H1 (cell line): ENCODE measurements around the gene FHAD1. TPM values are rescaled to one million over a fixed set of nuclear protein-coding genes. Genes with fewer than 3 reads are reported as not detected.

ENCODE experiments used
- CTCF ChIA-PET: fragments of 300-600 bp; sonication (Branson Sonifier 250); formaldehyde crosslinking; loops from one replicate; lab custom pipeline; 2021; ENCODE audit not compliant: partially characterized antibody; lab: Charles Lee
- POLR2A ChIA-PET: fragments of 300-600 bp; sonication (Branson Sonifier 250); formaldehyde crosslinking; loops from one replicate; lab custom pipeline; 2021; ENCODE audit warnings: inconsistent platforms; ENCODE audit not compliant: partially characterized antibody; lab: Charles Lee
- DNase-seq, 2 experiments: peaks; one replicate each; pipeline versions ENCODE4 v3.0.0 to v3.0.0-alpha.2; 2010 to 2022; ENCODE audit warnings: low spot score in 2 of 2, low read depth in 1 of 2, mixed read lengths in 1 of 2
- FAIRE-seq: peaks from 2 replicates; lab custom pipeline; 2011; peaks lifted over from hg19 to GRCh38; lab: Jason Lieb, UNC
- H2AFZ ChIP-seq: 2 replicates; pipeline ENCODE4 v1.8.1; 2012; ENCODE audit warnings: low read length, inconsistent platforms
- H2AK5ac ChIP-seq: 2 replicates; pipeline ENCODE4 v1.6.1; 2013; ENCODE audit warnings: low read depth, low read length
- H2BK120ac ChIP-seq: replicated peaks from 2 replicates; pipeline ENCODE3; 2013; ENCODE audit warnings: low read depth, low read length, inconsistent platforms
- H2BK12ac ChIP-seq: 2 replicates; pipeline ENCODE4 v1.6.1; 2013; ENCODE audit warnings: low read depth, low read length
- H2BK15ac ChIP-seq: 2 replicates; pipeline ENCODE4 v1.6.1; 2013; ENCODE audit warnings: low read length
- H2BK20ac ChIP-seq: 2 replicates; pipeline ENCODE4 v1.6.1; 2013; ENCODE audit warnings: low read length
- H2BK5ac ChIP-seq: 2 replicates; pipeline ENCODE4 v1.6.1; 2013; ENCODE audit warnings: low read depth, low read length
- H3K14ac ChIP-seq: 2 replicates; pipeline ENCODE4 v1.6.1; 2013; ENCODE audit warnings: inconsistent platforms; ENCODE audit not compliant: insufficient read length
- H3K18ac ChIP-seq: 2 replicates; pipeline ENCODE4 v1.6.1; 2013; ENCODE audit warnings: low read length; ENCODE audit errors: extremely low read depth
- H3K23ac ChIP-seq: 2 replicates; pipeline ENCODE4 v1.6.1; 2013; ENCODE audit warnings: inconsistent platforms; ENCODE audit not compliant: insufficient read length
- H3K23me2 ChIP-seq: 2 replicates; pipeline ENCODE4 v1.6.1; 2013; ENCODE audit warnings: low read depth, low read length
- H3K27ac ChIP-seq: 2 replicates; pipeline ENCODE4 v1.6.1; 2011; ENCODE audit warnings: low read depth, low read length, inconsistent platforms
- H3K27me3 ChIP-seq, 4 experiments: replicated peaks in 1 of 4; 1 replicate in 1 of 4; 2 replicates in 3 of 4; pipeline versions ENCODE4 v1.6.1 to v1.8.1; 2011 to 2013; ENCODE audit warnings: low read length in 3 of 4, mild to moderate bottlenecking in 3 of 4, inconsistent platforms in 2 of 4, mixed read lengths in 2 of 4, moderate library complexity in 1 of 4; ENCODE audit not compliant: control insufficient read depth in 3 of 4, insufficient read depth in 3 of 4; ENCODE audit errors: extremely low read depth in 1 of 4
- H3K36me3 ChIP-seq, 4 experiments: 2 replicates each; pipeline versions ENCODE4 v1.6.1 to v1.8.1; 2011 to 2013; ENCODE audit warnings: mild to moderate bottlenecking in 4 of 4, low read length in 3 of 4, moderate library complexity in 2 of 4, control low read depth in 1 of 4, inconsistent platforms in 1 of 4; ENCODE audit not compliant: insufficient read depth in 4 of 4, control insufficient read depth in 2 of 4
- H3K4ac ChIP-seq: replicated peaks from 2 replicates; pipeline ENCODE3; 2013; ENCODE audit warnings: low read length, low read depth, mixed read lengths, inconsistent platforms; ENCODE audit not compliant: insufficient read length
- H3K4me1 ChIP-seq, 4 experiments: replicated peaks in 1 of 4; 1 replicate in 1 of 4; 2 replicates in 3 of 4; pipeline versions ENCODE4 v1.6.1 to v1.8.1; 2011 to 2013; ENCODE audit warnings: low read length in 3 of 4, inconsistent platforms in 2 of 4, mixed read lengths in 1 of 4; ENCODE audit not compliant: insufficient read depth in 4 of 4, control insufficient read depth in 3 of 4
- H3K4me2 ChIP-seq, 2 experiments: 2 replicates each; pipeline versions ENCODE4 v1.6.1 to v1.8.1; 2011 to 2013; ENCODE audit warnings: low read depth in 2 of 2, low read length in 2 of 2, control low read depth in 1 of 2, inconsistent platforms in 1 of 2, mild to moderate bottlenecking in 1 of 2; ENCODE audit not compliant: insufficient read depth in 1 of 2
- H3K4me3 ChIP-seq, 4 experiments: fragments of 200-600, 300-600 bp in 1 of 4; sonication (generic), shearing (Covaris generic), sonication (Bioruptor Twin) in 1 of 4; 2 replicates each; pipeline versions ENCODE4 v1.5.1 to v1.8.1; 2011 to 2016; ENCODE audit warnings: low read length in 4 of 4, low read depth in 3 of 4, control low read depth in 2 of 4, inconsistent platforms in 2 of 4, mild to moderate bottlenecking in 2 of 4, mixed read lengths in 1 of 4, moderate library complexity in 1 of 4; ENCODE audit not compliant: insufficient read depth in 2 of 4; ENCODE audit errors: extremely low read depth in 1 of 4
- H3K56ac ChIP-seq: replicated peaks from 2 replicates; pipeline ENCODE3; 2013; ENCODE audit warnings: low read depth, mild to moderate bottlenecking, mixed read lengths, low read length, inconsistent platforms; ENCODE audit not compliant: insufficient read length
- H3K79me1 ChIP-seq: 2 replicates; pipeline ENCODE4 v1.6.1; 2013; ENCODE audit warnings: low read depth, low read length, control low read depth
- H3K79me2 ChIP-seq, 2 experiments: 2 replicates each; pipeline versions ENCODE4 v1.6.1 to v1.8.1; 2012 to 2013; ENCODE audit warnings: low read length in 2 of 2, mild to moderate bottlenecking in 2 of 2, inconsistent platforms in 1 of 2; ENCODE audit not compliant: insufficient read depth in 2 of 2, control insufficient read depth in 1 of 2
- H3K9ac ChIP-seq, 4 experiments: replicated peaks in 1 of 4; 1 replicate in 1 of 4; 2 replicates in 3 of 4; pipeline versions ENCODE4 v1.6.1 to v1.8.1; 2011 to 2013; ENCODE audit warnings: low read depth in 3 of 4, low read length in 3 of 4, control low read depth in 2 of 4, mild to moderate bottlenecking in 2 of 4, moderate library complexity in 2 of 4, inconsistent platforms in 1 of 4; ENCODE audit errors: extremely low read depth in 1 of 4
- H3K9me3 ChIP-seq, 2 experiments: 2 replicates each; pipeline versions ENCODE4 v1.6.1 to v1.8.1; 2012 to 2013; ENCODE audit warnings: mild to moderate bottlenecking in 2 of 2, moderate library complexity in 2 of 2, control low read depth in 1 of 2, inconsistent platforms in 1 of 2, low read depth in 1 of 2, low read length in 1 of 2, mixed read lengths in 1 of 2; ENCODE audit not compliant: insufficient read depth in 2 of 2
- H4K20me1 ChIP-seq, 2 experiments: replicated peaks in 1 of 2; 2 replicates each; pipeline versions ENCODE3 to v1.8.1; 2011 to 2013; ENCODE audit warnings: inconsistent platforms in 2 of 2, low read length in 2 of 2, mild to moderate bottlenecking in 1 of 2; ENCODE audit not compliant: insufficient read depth in 2 of 2, control insufficient read depth in 1 of 2
- H4K5ac ChIP-seq: 2 replicates; pipeline ENCODE4 v1.6.1; 2013; ENCODE audit warnings: low read length, low read depth, mixed read lengths, inconsistent platforms; ENCODE audit not compliant: insufficient read length
- H4K8ac ChIP-seq: 2 replicates; pipeline ENCODE4 v1.8.0; 2013; ENCODE audit warnings: mild to moderate bottlenecking, moderate library complexity, low read length, inconsistent platforms; ENCODE audit not compliant: insufficient read depth; ENCODE audit errors: extremely low read depth
- H4K91ac ChIP-seq: replicated peaks from 2 replicates; pipeline ENCODE3; 2013; ENCODE audit warnings: low read length, mixed read lengths, inconsistent platforms; ENCODE audit not compliant: insufficient read length
- ASH2L ChIP-seq: fragments of 200-600, 300-600 bp; sonication (generic); IDR thresholded peaks from one replicate; pipeline ENCODE4 v1.7.1; 2017; ENCODE audit warnings: low read length
- CBX5 ChIP-seq: fragments of 300-800, 300-1000 bp; sonication (generic); IDR thresholded peaks from 2 replicates; pipeline ENCODE4 v1.7.1; 2016; ENCODE audit warnings: antibody characterized with exemption, low read length, low read depth
- CEBPB ChIP-seq: IDR thresholded peaks from 2 replicates; pipeline ENCODE4 v1.6.1; 2012; ENCODE audit warnings: low read depth, low read length
- CHD2 ChIP-seq: IDR thresholded peaks from 2 replicates; pipeline ENCODE4 v1.6.1; 2012; ENCODE audit warnings: low read length, improper control_type of control experiment
- CREB1 ChIP-seq: IDR thresholded peaks from 2 replicates; pipeline ENCODE4 v1.6.1; 2012; ENCODE audit warnings: inconsistent platforms
- GABPA ChIP-seq: IDR thresholded peaks from 2 replicates; pipeline ENCODE4 v1.6.1; 2011; ENCODE audit warnings: mild to moderate bottlenecking, low read length, moderate library complexity, borderline replicate concordance; ENCODE audit not compliant: insufficient read depth
- JUND ChIP-seq: IDR thresholded peaks from 2 replicates; pipeline ENCODE4 v1.6.1; 2011; ENCODE audit warnings: mild to moderate bottlenecking, improper control_type of control experiment, low read length
- KDM4A ChIP-seq: IDR thresholded peaks from one replicate; pipeline ENCODE4 v1.7.1; 2012; ENCODE audit warnings: low read depth, mild to moderate bottlenecking, moderate library complexity, low read length, inconsistent platforms; ENCODE audit not compliant: severe bottlenecking
- MAX ChIP-seq: IDR thresholded peaks from 2 replicates; pipeline ENCODE4 v1.6.1; 2012; ENCODE audit warnings: inconsistent platforms
- POLR2AphosphoS5 ChIP-seq: IDR thresholded peaks from 2 replicates; pipeline ENCODE4 v1.6.1; 2011; ENCODE audit warnings: low read depth, low read length
- SAP30 ChIP-seq: fragments of 300-600 bp; sonication (generic); IDR thresholded peaks from 2 replicates; pipeline ENCODE4 v1.7.1; 2012; ENCODE audit warnings: low read length, moderate library complexity, mild to moderate bottlenecking, inconsistent platforms; ENCODE audit not compliant: insufficient read depth, insufficient replicate concordance
- SP4 ChIP-seq: IDR thresholded peaks from 2 replicates; pipeline ENCODE4 v1.6.1; 2012; ENCODE audit warnings: low read length, inconsistent platforms
- TAF1 ChIP-seq: IDR thresholded peaks from 2 replicates; pipeline ENCODE4 v1.6.1; 2011; ENCODE audit warnings: mild to moderate bottlenecking, low read depth, low read length
- TBP ChIP-seq: IDR thresholded peaks from 2 replicates; pipeline ENCODE4 v1.6.1; 2011; ENCODE audit warnings: low read depth, low read length, improper control_type of control experiment
- TCF12 ChIP-seq: IDR thresholded peaks from 2 replicates; pipeline ENCODE4 v1.6.1; 2011; ENCODE audit warnings: low read depth, mild to moderate bottlenecking, low read length
- YY1 ChIP-seq: IDR thresholded peaks from 2 replicates; pipeline ENCODE4 v1.6.1; 2011; ENCODE audit warnings: low read depth, mild to moderate bottlenecking, low read length
- ZNF274 ChIP-seq: IDR thresholded peaks from 2 replicates; pipeline ENCODE4 v1.7.0; 2012; ENCODE audit warnings: low read length, borderline replicate concordance; ENCODE audit errors: extremely low read depth
- WGBS, 2 experiments: shearing (Covaris generic) in 1 of 2; methylation state at CpG; one replicate each; pipeline versions ENCODE4 v1.1.6 to v1.1.7; 2013 to 2015; ENCODE audit warnings: low lambda C conversion rate in 2 of 2, mixed read lengths in 2 of 2, inconsistent platforms in 1 of 2, low coverage in 1 of 2, missing lambda C conversion rate in 1 of 2; ENCODE audit not compliant: insufficient replicate concordance in 2 of 2, insufficient coverage in 1 of 2, insufficient read length in 1 of 2; ENCODE audit errors: extremely low coverage in 1 of 2, missing lambda C conversion rate in 1 of 2; 5-methylcytosine and 5-hydroxymethylcytosine counted together
- polyA plus RNA-seq, 7 experiments: library from polyadenylated mRNA; depleted of rRNA in 3 of 7; stranded (reverse) in 5 of 7; unstranded in 2 of 7; fragments of >200 nt in 5 of 7; fragments of 200-250 nt in 2 of 7; gene quantifications; 1 replicate in 5 of 7; 2 replicates in 1 of 7; 4 replicates in 1 of 7; pipeline versions ENCODE4 v1.2.1 to v1.2.3, GENCODE V29; 2011 to 2013; ENCODE audit warnings: missing spikeins in 2 of 7, mixed read lengths in 2 of 7
- total RNA-seq: library from RNA; stranded (reverse); fragmentation: NEBNext Ultra II Directional; extraction: Animal tissue kit (Norgen Biotek cat#: 25700); gene quantifications from 2 replicates; pipeline ENCODE4 v1.2.1, GENCODE V29; 2021

The FHAD1 gene
- total and polyA plus RNA-seq, 2 of the 8 experiments (the other 6 are each of a cell fraction or from before 2014, with no cell fraction given): 0.39 to 0.69 TPM

- Histone ChIP-seq H3K79me2 (no peaks in the 10 kb centered on the region), H3K27me3 (no peaks in the 10 kb centered on the region), H3K4me1 (peaks cover 0 to 4% (median 2%) of the 10 kb centered on the region in 4 experiments; a peak in 3 of 7 replicates), H2BK120ac (no peak overlapping the region), H3K23me2 (no peaks in the 10 kb centered on the region), H3K56ac (no peak overlapping the region), H2AFZ (no peak overlapping the region), H3K9ac (no peak overlapping the region), H2BK15ac (no peak overlapping the region), H3K23ac (no peak overlapping the region), H2BK20ac (no peak overlapping the region), H4K20me1 (no peaks in the 10 kb centered on the region), H2BK5ac (no peak overlapping the region), H3K4me2 (no peak overlapping the region), H3K9me3 (no peaks in the 10 kb centered on the region), H4K5ac (no peak overlapping the region), H2BK12ac (no peak overlapping the region), H3K36me3 (no peaks in the 10 kb centered on the region), H3K4ac (no peak overlapping the region), H4K8ac (no peak overlapping the region), H3K27ac (no peak overlapping the region), H2AK5ac (no peak overlapping the region), H3K4me3 (no peak overlapping the region), H3K79me1 (no peaks in the 10 kb centered on the region), H3K14ac (no peak overlapping the region), H3K18ac (no peak overlapping the region), H4K91ac (no peak overlapping the region)
- ChIA-PET CTCF (interaction anchor here (1.2 kb wide), 1 partner anchor 21 kb away, joined by 4 read pairs; no protein-coding TSS in a partner anchor), POLR2A (no interaction called here)
- DNase-seq: peak in 1 of 2 experiments; percentile 34
- 90% methylated on average over 14 of the region's 14 CpGs; no CpG with 5 or more reads in 1 of the 2 experiments for WGBS, 2 experiments
- no peak for FAIRE-seq
- TF ChIP-seq TBP (no peak), CBX5 (no peak), TAF1 (no peak), JUND (no peak), YY1 (no peak), CHD2 (no peak), POLR2AphosphoS5 (no peak), MAX (no peak), ZNF274 (no peak), SAP30 (no peak), CEBPB (no peak), KDM4A (no peak), SP4 (no peak), GABPA (no peak), CREB1 (no peak), ASH2L (no peak), TCF12 (no peak)
Observed at GRCh38 chr1:15257309-15257708, 10.3 kb downstream of the FHAD1 start.
